Omental fat pad (tissue), 4 donors: Measurements from ENCODE around the gene RSPH4A. TPM values are rescaled to one million over a fixed set of nuclear protein-coding genes. Genes with fewer than 3 reads are reported as not detected.

Experiments
- ATAC-seq: fragments of 150-250 bp; one replicate; pipeline ENCODE4 v1.9.1; 2016; ENCODE audit warnings: mild to moderate bottlenecking, moderate library complexity; ENCODE audit not compliant: low FRiP score
- DNase-seq: peaks from one replicate; pipeline ENCODE4 v3.0.0-alpha.2; 2019; ENCODE audit warnings: low spot score
- CTCF ChIP-seq, 3 donors: fragments of 450-650 bp; IDR thresholded peaks; one replicate each; pipeline ENCODE4 v1.5.1; 2016 to 2017; ENCODE audit warnings: antibody characterized with exemption in 3 of 3, mild to moderate bottlenecking in 3 of 3, moderate library complexity in 2 of 3
- total RNA-seq, 4 donors: library from RNA; depleted of rRNA; stranded (reverse); fragments of >200 nt; gene quantifications; one replicate each; pipeline ENCODE4 v1.1.0, GENCODE V29; 2016

RSPH4A gene
- total RNA-seq, 4 donors from 2014 or later, result 0.47 to 2.0 (median 0.84) TPM; not detected in 1

DNA sequence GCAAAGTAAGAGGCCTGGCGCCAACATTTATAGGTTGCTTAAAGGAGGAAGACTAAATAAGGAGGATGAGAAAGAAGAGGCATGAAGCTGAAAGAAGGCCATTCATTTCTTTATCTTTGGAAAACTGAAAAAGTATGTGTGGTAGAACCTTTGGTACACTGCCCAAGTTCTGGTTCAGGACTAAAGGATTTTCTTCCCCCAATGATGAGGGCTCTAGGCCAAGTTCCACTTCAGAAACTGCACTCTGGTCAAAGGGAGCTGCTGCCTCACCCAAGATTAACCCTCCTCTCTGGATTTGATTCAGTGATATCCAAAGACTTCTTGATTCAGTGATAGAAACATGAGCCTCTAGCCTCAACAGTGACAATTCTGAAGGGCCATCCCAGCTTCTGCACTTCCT lies 59.7 kb downstream of the RSPH4A start:
- TF ChIP-seq CTCF (IDR thresholded peaks at IDR 0.05), result no peak
- DNase-seq (no peak), ATAC-seq (no peak)

- DNase-seq (peak; percentile 59), ATAC-seq (peak; percentile 95)
- TF ChIP-seq CTCF (IDR thresholded peaks at IDR 0.05), result no peak
These were observed 64.8 kb downstream of the RSPH4A start, which contains the start of gene KPNA5 for GRCh38 chr6:116680880-116681672. Gene KPNA5, plus strand, starts transcription at chr6:116681211. Its CDS starts 124 bp downstream, at chr6:116681335.

DNA sequence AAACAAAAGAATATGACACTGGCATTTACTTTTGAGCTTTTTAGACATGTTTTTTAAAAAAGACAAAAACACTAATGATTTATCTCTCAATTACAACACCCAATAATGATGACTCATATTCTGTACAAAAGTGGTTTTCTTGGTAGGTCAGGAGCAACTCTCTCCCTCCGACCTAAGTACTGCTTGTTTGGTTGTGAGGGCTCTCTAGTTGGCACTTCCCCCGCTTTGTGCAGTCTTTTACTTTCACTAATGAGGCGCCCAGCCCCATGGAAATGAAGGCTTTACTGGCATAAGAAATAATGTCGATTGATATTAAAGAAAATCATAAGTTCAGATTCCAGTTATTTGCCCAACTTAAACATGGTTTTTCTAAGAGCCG lies 66.0 kb downstream of the RSPH4A start:
- ATAC-seq (peak; percentile 50), DNase-seq (no peak)
- TF ChIP-seq CTCF (IDR thresholded peaks at IDR 0.05), result no peak

Other genes starting within 250 kb of the RSPH4A start
- gene DSE, start 245.5 kb upstream of the RSPH4A start, total RNA-seq, result 100 to 1,000 TPM in 2 of 4 donors, 10 to 100 TPM in 2; 80.9 to 145 (median 100) TPM
- gene CALHM6, start 155.1 kb upstream of the RSPH4A start, total RNA-seq, result 1 to 10 TPM; 1.6 to 9.5 (median 5.3) TPM
- gene CALHM5, start 104.8 kb upstream of the RSPH4A start, total RNA-seq, result 1 to 10 TPM in 3 of 4 donors, under 1 TPM in 1; 0.48 to 6.0 (median 1.4) TPM
- under 1 TPM in 1 of 4 donors, not detected in 3; 0.63 TPM for gene TRAPPC3L, start 70.8 kb upstream of the RSPH4A start, total RNA-seq
- not detected for gene CALHM4, start 62.7 kb upstream of the RSPH4A start, total RNA-seq
- gene RWDD1, start 45.0 kb upstream of the RSPH4A start, total RNA-seq, result 10 to 100 TPM; 28.2 to 44.7 (median 40.2) TPM
- gene ZUP1, start 52.3 kb downstream of the RSPH4A start, total RNA-seq, result 10 to 100 TPM in 2 of 4 donors, 1 to 10 TPM in 2; 6.2 to 12.5 (median 9.2) TPM
- 1 to 10 TPM; 5.8 to 9.8 (median 8.5) TPM for gene KPNA5, start 64.7 kb downstream of the RSPH4A start, total RNA-seq
- 10 to 100 TPM in 1 of 4 donors, 1 to 10 TPM in 3; 6.9 to 44.0 (median 8.9) TPM for gene FAM162B, start 149.2 kb downstream of the RSPH4A start, total RNA-seq
- gene GPRC6A, start 212.6 kb downstream of the RSPH4A start, total RNA-seq, result not detected